Nephron progenitor cell (in vitro differentiated cells): ENCODE data around the gene OR5K1.

Source experiments
- DNase-seq: peaks from one replicate; pipeline ENCODE4 v3.0.0; 2021
- H3K27ac Mint-ChIP-seq: 2 replicates; pipeline ENCODE4 v1.8.0; 2021; ENCODE audit warnings: mild to moderate bottlenecking, moderate library complexity, mixed read lengths
- H3K27me3 Mint-ChIP-seq: 2 replicates; pipeline ENCODE4 v1.8.0; 2021; ENCODE audit warnings: mild to moderate bottlenecking, low read depth, mixed read lengths; ENCODE audit not compliant: poor library complexity
- H3K36me3 Mint-ChIP-seq: 2 replicates; pipeline ENCODE4 v1.8.0; 2021; ENCODE audit warnings: low read depth, mixed read lengths
- H3K4me1 Mint-ChIP-seq: 2 replicates; pipeline ENCODE4 v1.8.0; 2021; ENCODE audit warnings: mixed read lengths
- H3K4me3 Mint-ChIP-seq: 2 replicates; pipeline ENCODE4 v1.8.0; 2021; ENCODE audit warnings: mild to moderate bottlenecking, moderate library complexity, mixed read lengths
- H3K9me3 Mint-ChIP-seq: 2 replicates; pipeline ENCODE4 v1.8.0; 2021; ENCODE audit warnings: mild to moderate bottlenecking, moderate library complexity, mixed read lengths
- TF ChIP-seq, protein P1 (sequence below): fragments of 200-600 bp; sonication (generic); IDR thresholded peaks from 2 replicates; pipeline ENCODE4 v1.5.0; 2021; ENCODE audit warnings: antibody characterized with exemption

The OR5K1 gene

DNA sequence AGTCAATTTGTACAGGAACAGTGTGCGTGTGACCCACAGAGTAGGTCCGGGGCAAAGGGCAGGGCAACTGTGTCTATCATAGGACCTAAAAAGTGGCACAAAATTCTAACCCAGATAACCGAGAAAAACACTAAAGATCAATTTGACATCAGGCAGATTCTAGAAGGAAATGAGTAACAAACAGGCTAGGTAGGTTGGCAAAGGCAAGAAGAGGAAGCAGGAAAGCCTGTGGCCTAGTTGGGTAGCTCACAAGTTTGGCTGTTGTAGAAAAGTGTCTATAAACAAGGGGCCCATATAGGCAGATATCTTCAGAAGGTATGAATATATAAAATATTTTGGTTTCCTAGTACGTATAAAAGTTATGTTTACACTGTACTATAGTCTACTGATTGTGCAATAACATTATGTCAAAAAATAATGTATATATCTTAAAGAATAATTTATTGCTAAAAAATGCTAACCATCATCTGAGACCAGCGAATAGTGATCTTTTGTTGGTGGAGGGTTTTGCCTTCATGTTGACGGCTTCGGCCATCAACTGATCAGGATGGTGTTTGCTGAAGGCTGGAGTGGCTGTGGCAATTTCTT, 13.3 kb upstream of the OR5K1 start:
- TF ChIP-seq, protein P1, sequence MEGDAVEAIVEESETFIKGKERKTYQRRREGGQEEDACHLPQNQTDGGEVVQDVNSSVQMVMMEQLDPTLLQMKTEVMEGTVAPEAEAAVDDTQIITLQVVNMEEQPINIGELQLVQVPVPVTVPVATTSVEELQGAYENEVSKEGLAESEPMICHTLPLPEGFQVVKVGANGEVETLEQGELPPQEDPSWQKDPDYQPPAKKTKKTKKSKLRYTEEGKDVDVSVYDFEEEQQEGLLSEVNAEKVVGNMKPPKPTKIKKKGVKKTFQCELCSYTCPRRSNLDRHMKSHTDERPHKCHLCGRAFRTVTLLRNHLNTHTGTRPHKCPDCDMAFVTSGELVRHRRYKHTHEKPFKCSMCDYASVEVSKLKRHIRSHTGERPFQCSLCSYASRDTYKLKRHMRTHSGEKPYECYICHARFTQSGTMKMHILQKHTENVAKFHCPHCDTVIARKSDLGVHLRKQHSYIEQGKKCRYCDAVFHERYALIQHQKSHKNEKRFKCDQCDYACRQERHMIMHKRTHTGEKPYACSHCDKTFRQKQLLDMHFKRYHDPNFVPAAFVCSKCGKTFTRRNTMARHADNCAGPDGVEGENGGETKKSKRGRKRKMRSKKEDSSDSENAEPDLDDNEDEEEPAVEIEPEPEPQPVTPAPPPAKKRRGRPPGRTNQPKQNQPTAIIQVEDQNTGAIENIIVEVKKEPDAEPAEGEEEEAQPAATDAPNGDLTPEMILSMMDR, result no peak
- no peak for DNase-seq
- no peaks in the 10 kb centered on the region for H3K36me3 Mint-ChIP-seq
- no peaks in the 10 kb centered on the region for H3K4me1 Mint-ChIP-seq
- no peaks in the 10 kb centered on the region for H3K9me3 Mint-ChIP-seq
- H3K4me3 Mint-ChIP-seq, result no peak overlapping the region
- H3K27ac Mint-ChIP-seq, result no peak overlapping the region
- peaks cover 7% of the 10 kb centered on the region for H3K27me3 Mint-ChIP-seq

DNA sequence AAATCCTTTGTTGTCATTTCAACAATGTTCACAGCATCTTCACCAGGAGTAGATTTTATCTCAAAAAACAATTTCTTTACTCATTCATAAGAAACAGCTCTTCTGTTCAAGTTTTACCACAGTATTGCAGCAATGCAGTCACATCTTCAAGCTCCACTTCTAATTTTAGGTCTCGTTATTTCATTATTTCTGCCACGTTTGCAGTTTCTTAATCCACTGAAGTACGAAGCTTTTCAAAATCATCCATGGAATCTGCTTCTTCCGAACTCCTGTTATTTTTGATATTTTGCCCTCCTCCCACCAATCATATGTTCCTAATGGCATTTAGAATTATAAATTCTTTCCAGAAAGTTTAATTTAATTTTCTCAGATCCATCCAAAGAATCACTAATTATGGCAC, 12.6 kb upstream of the OR5K1 start:
- no peak overlapping the region for H3K27ac Mint-ChIP-seq
- no peak overlapping the region for H3K4me3 Mint-ChIP-seq
- H3K9me3 Mint-ChIP-seq, result no peaks in the 10 kb centered on the region
- no peaks in the 10 kb centered on the region for H3K4me1 Mint-ChIP-seq
- no peak for DNase-seq
- TF ChIP-seq, protein P1, result no peak
- peaks cover 4% of the 10 kb centered on the region for H3K27me3 Mint-ChIP-seq
- H3K36me3 Mint-ChIP-seq, result no peaks in the 10 kb centered on the region

DNA sequence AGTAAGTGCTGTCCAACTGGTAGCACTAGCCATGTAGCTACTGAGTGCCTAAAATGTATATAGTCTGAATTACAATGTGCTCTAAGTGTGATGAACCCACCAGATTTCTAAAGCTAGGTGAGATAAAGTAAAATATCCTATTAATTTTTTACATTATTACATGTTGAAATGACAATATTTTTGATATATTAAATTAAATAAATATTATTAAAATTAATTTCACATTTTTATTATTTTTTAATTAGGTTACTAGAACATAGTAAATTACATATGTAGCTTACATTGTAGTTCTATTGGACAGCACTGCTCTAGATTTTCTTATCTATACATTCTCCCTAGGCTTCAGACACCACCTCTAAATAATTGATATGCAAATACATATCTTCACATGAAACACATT, 9.2 kb upstream of the OR5K1 start:
- no peak for DNase-seq
- Mint-ChIP-seq H3K27me3 (no peaks in the 10 kb centered on the region), H3K4me1 (no peaks in the 10 kb centered on the region), H3K36me3 (no peaks in the 10 kb centered on the region), H3K4me3 (no peak overlapping the region), H3K9me3 (no peaks in the 10 kb centered on the region), H3K27ac (no peak overlapping the region)
- TF ChIP-seq, protein P1, result no peak

DNA sequence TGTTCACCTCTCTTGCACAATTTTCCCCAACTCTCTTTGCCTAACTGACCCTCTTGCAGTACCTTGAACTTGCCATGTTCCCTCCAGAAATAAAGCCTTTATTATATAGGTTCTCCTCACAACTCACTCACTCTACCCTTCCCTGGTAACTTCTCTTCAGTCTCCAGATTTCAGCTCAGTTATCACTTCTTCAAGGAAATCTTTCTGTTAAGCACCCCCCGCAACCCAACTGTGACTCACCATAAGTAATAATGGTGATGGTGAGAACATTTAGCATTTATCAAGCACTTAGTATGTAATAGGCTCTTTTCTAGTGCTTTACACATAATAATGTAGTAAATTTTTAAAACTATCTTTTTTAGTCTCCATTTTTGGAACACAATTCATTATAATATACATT, 8.1 kb upstream of the OR5K1 start:
- H3K36me3 Mint-ChIP-seq, result no peaks in the 10 kb centered on the region
- no peak overlapping the region for H3K4me3 Mint-ChIP-seq
- no peaks in the 10 kb centered on the region for H3K4me1 Mint-ChIP-seq
- no peak for DNase-seq
- H3K9me3 Mint-ChIP-seq, result no peaks in the 10 kb centered on the region
- TF ChIP-seq, protein P1, result no peak
- no peaks in the 10 kb centered on the region for H3K27me3 Mint-ChIP-seq
- H3K27ac Mint-ChIP-seq, result no peak overlapping the region

DNA sequence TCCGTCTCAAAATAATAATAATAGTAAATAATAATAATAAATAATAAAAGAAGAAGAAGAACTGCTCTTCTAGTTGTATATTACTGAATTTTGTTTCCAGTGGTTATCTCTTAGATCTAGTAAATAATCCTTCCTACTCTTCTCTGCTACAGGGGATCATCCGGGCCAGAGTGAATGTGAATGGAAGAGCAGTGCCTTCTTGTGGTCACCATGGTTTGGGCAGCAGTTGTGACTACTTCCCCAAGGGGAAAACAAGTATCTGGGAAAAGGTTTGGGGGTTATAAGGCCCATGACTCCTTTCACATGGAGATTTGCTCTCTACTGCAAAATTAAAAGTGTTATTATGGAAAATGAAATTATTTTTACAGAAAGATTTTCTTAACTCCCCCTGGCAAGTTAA, 5.5 kb upstream of the OR5K1 start:
- H3K27ac Mint-ChIP-seq, result no peak overlapping the region
- TF ChIP-seq, protein P1, result no peak
- H3K9me3 Mint-ChIP-seq, result no peaks in the 10 kb centered on the region
- H3K4me3 Mint-ChIP-seq, result no peak overlapping the region
- no peaks in the 10 kb centered on the region for H3K36me3 Mint-ChIP-seq
- H3K27me3 Mint-ChIP-seq, result no peaks in the 10 kb centered on the region
- H3K4me1 Mint-ChIP-seq, result no peaks in the 10 kb centered on the region
- DNase-seq, result no peak

DNA sequence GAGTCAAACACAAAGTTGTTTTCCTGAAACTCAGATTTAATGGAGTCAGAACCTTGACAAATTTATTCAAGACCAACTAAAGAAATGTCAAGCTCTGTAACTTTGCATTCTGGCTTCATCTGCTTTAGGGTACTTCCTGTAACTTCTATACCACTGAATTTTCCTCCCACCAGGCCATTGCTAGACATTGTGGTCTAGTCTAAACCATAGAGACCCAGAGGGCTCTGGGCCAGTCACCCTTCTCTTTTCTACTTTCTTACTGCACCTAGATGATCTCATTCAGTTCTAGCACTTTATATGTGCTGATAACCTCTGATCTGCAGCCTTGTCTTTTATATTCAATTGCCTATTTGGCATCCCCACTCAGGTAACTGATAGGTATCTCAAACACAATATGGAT, 2.8 kb upstream of the OR5K1 start:
- H3K4me1 Mint-ChIP-seq, result no peaks in the 10 kb centered on the region
- no peak overlapping the region for H3K27ac Mint-ChIP-seq
- DNase-seq, result no peak
- H3K9me3 Mint-ChIP-seq, result no peaks in the 10 kb centered on the region
- no peaks in the 10 kb centered on the region for H3K36me3 Mint-ChIP-seq
- TF ChIP-seq, protein P1, result no peak
- no peak overlapping the region for H3K4me3 Mint-ChIP-seq
- H3K27me3 Mint-ChIP-seq, result no peaks in the 10 kb centered on the region
